LNCaP clone FGC (cell line): ENCODE data around the gene ZFAND2B.

Source experiments
- DNase-seq: peaks from one replicate; pipeline ENCODE4 v3.0.0-alpha.2; 2011; ENCODE audit warnings: low read depth
- H3K4me3 ChIP-seq: 2 replicates; pipeline ENCODE4 v1.5.1; 2011; ENCODE audit warnings: mild to moderate bottlenecking, low read depth, low read length, control low read depth
- TF ChIP-seq, protein P1 (sequence below): IDR thresholded peaks from 2 replicates; pipeline ENCODE4 v1.5.1; 2012; ENCODE audit warnings: mild to moderate bottlenecking; ENCODE audit not compliant: control insufficient read depth, insufficient read depth; ENCODE audit errors: extremely low read depth

ZFAND2B gene

DNA sequence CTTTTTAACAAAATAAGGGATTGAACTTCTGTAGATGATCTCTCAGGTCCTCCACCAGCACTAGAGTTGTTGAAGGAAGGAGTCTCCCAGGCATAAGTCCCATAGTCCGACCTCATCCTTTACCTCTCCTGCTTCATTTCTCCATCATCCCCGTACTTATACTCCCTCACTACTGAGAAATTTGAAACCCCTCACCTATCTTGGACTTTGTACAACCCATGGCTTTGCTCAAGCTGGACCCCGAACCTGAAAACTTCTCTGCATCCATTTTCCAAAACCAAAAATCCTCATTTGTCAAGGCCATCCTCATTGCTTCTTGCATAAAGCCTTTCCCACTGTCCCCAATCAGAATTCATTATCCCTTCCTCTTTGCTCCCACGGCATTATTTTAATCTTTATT is 45.5 kb upstream of the ZFAND2B start:
- no peak for DNase-seq
- H3K4me3 ChIP-seq, result peak overlapping the region; percentile 60
- TF ChIP-seq, protein P1, sequence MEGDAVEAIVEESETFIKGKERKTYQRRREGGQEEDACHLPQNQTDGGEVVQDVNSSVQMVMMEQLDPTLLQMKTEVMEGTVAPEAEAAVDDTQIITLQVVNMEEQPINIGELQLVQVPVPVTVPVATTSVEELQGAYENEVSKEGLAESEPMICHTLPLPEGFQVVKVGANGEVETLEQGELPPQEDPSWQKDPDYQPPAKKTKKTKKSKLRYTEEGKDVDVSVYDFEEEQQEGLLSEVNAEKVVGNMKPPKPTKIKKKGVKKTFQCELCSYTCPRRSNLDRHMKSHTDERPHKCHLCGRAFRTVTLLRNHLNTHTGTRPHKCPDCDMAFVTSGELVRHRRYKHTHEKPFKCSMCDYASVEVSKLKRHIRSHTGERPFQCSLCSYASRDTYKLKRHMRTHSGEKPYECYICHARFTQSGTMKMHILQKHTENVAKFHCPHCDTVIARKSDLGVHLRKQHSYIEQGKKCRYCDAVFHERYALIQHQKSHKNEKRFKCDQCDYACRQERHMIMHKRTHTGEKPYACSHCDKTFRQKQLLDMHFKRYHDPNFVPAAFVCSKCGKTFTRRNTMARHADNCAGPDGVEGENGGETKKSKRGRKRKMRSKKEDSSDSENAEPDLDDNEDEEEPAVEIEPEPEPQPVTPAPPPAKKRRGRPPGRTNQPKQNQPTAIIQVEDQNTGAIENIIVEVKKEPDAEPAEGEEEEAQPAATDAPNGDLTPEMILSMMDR, result no peak

- TF ChIP-seq, protein P1, result no peak
Measured at GRCh38 chr2:219163156-219163555, 43.4 kb upstream of the ZFAND2B start.

DNA sequence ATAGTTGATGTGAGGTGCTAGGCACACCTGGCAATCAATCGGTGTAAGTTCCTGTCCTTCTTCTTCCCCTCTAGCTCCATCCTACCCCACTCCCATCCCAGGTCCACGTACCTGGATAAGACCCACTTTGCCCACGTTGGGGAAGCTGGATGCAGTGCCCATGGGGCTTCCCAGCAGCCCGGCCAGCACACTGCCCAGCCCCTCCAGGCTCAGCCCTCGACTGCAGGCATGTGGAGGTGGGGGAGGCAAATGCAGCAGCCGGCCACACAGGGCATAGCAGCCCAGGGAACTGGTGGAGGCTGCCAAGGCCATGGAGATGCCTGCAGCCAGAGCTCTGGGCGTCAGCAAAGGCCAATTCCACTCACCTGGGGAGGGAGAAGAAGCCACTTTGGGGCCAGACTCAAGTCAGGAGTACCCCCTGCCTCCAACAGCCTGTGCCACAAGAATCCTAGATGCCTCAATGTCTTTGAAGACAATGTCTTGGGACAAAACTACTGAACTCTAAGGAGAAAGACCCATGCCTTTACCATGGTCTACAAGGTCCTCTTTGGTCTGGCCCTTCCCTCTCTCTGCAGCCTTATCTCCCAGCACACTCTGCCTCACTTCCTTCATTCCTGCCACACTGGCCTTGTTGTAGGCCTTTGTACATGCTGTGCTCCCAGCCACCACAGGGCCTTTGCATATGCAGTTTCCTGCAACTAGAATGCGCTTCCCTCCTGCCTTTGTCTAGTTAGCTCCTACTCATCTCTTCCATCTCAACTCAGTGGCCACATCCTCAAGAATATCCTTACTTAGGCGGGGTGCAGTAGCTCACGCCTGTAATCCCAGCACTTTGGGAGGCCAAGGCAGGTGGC is 41.3 kb upstream of the ZFAND2B start:
- TF ChIP-seq, protein P1, result no peak
- DNase-seq, result no peak
- no peak overlapping the region for H3K4me3 ChIP-seq

More at GRCh38 chr2:219163156-219163555, 43.4 kb upstream of the ZFAND2B start:
- H3K4me3 ChIP-seq, result no peak overlapping the region
- no peak for DNase-seq

DNA sequence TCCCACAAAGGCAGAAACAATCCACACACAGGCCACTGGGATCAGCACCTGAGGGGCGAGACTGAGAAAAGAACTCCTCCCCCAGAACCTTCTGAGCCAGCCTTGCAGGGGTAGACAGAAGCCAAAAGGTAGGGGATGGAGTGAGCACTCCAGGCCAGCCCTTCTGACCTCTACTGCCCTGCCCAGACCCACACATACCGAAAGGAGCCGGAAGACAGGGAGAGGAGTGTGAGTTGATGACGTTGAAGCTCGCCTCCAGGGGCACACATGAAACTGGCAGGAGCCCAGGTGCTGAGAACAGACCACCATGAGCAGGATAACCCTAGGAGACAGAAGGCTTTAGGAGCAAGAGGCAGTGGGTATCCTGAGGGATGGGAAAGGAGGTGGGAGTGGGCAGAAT is 38.6 kb upstream of the ZFAND2B start:
- TF ChIP-seq, protein P1, result no peak
- no peak for DNase-seq
- H3K4me3 ChIP-seq, result no peak overlapping the region

GRCh38 chr2:219168526-219168925 is 38.1 kb upstream of the ZFAND2B start:
- no peak for DNase-seq
- TF ChIP-seq, protein P1, result no peak
- no peak overlapping the region for H3K4me3 ChIP-seq

DNA sequence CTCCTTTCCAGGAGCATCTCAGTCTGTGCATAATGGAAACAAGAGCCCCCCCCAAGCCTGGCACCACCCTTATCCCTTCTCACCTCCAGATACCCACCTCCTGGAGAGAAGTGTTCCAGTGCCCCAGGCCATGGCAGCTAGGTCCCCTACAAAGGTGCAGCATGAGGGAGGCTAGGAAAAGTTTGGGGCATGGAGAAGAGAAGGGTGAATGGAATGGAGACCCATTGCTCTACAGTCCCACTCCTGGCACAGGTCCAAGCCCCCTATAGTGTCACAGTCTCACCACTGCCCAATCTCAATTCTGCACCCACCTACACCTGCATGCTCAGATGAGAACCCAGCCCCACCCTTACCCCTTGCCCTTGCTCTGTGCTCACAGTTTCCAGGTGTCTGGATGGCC is 37.6 kb upstream of the ZFAND2B start:
- TF ChIP-seq, protein P1, result no peak
- DNase-seq, result no peak
- H3K4me3 ChIP-seq, result no peak overlapping the region

DNA sequence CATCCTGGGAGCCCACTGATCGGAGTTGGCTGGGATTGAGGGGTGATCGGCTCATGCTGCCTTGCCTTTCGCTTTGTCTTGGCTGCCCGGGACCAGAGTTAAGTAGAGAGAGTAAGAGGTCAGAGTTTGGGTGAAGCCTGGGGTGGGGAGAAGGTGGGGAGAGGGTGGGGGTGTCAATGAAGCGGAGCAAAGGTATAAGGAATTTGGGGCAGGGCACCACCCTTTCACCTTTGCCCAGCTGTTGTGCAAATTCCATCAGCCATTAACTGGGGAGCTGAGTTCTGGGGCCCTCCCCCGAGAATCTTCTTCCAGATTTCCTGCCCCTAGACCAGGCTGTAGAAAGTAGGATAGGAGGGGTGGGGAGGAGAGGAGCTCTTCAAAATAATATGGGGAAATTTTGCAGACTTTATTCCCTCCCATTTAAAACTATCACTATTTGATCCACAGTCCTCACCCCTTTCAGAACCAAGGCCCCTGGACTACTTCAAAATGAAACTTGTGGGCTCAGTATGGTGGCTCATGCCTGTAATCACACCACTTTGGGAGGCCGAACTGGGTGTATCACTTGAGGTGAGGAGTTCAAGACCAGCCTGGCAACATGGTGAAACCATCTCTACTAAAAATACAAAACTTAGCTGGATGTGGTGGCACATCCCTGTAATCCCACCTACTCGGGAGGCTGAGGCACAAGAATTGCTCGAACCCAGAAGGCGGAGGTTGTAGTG is 36.5 kb upstream of the ZFAND2B start, which contains the start of gene SLC23A3:
TSS of gene SLC23A3 (minus strand) at position 100 of the 725 bp plus-strand sequence. CDS start at position 55, 45 bp downstream.
- no peak for DNase-seq
- H3K4me3 ChIP-seq, result no peak within 1 kb of the TSS
- TF ChIP-seq, protein P1, result no peak
